HUES64 (cell line): ENCODE results near the gene CCDC93.
"Not testable (repeated sequence)": the region's sequence is repeated elsewhere in the genome, so short reads cannot be mapped to it uniquely, and the experiment has no call there.

Source experiments
- H3K27ac ChIP-seq: 2 replicates; pipeline ENCODE4 v1.7.0; 2013; ENCODE audit warnings: low read depth, low read length, inconsistent platforms
- H3K27me3 ChIP-seq: 2 replicates; pipeline ENCODE4 v1.6.1; 2013; ENCODE audit warnings: mild to moderate bottlenecking, low read length; ENCODE audit not compliant: insufficient read depth
- H3K36me3 ChIP-seq: 2 replicates; pipeline ENCODE4 v1.6.1; 2013; ENCODE audit warnings: mild to moderate bottlenecking, low read length; ENCODE audit not compliant: insufficient read depth
- H3K4me1 ChIP-seq: 2 replicates; pipeline ENCODE4 v1.6.1; 2013; ENCODE audit warnings: mild to moderate bottlenecking, low read length, moderate library complexity; ENCODE audit not compliant: insufficient read depth
- H3K4me3 ChIP-seq: 2 replicates; pipeline ENCODE4 v1.5.1; 2013; ENCODE audit warnings: mild to moderate bottlenecking, low read length, moderate library complexity
- H3K9ac ChIP-seq: 2 replicates; pipeline ENCODE4 v1.6.1; 2013; ENCODE audit warnings: mild to moderate bottlenecking, low read depth, low read length
- H3K9me3 ChIP-seq: 2 replicates; pipeline ENCODE4 v1.6.1; 2013; ENCODE audit warnings: low read depth, low read length; ENCODE audit not compliant: insufficient read depth
- WGBS: fragments of 150-250, 120-280 bp; methylation state at CpG from one replicate; pipeline ENCODE4 v1.1.7; 2013; ENCODE audit warnings: missing lambda C conversion rate; 5-methylcytosine and 5-hydroxymethylcytosine counted together

The CCDC93 gene

GRCh38 chr2:117935954-117936353 is 77.9 kb downstream of the CCDC93 start:
- H3K4me3 ChIP-seq = no peak overlapping the region
- H3K27me3 ChIP-seq = no peaks in the 10 kb centered on the region
- H3K36me3 ChIP-seq = peaks cover 82% of the 10 kb centered on the region
- H3K4me1 ChIP-seq = no peaks in the 10 kb centered on the region
- no peak overlapping the region for H3K27ac ChIP-seq
- no peaks in the 10 kb centered on the region for H3K9me3 ChIP-seq
- 0% methylated on average over 1 of the region's 1 CpG for WGBS
- H3K9ac ChIP-seq = no peak overlapping the region

GRCh38 chr2:117935456-117935855 is 78.4 kb downstream of the CCDC93 start:
- H3K4me3 ChIP-seq = no peak overlapping the region
- H3K9ac ChIP-seq = no peak overlapping the region
- H3K27ac ChIP-seq = no peak overlapping the region
- WGBS = 96% methylated on average over 5 of the region's 5 CpGs
- H3K9me3 ChIP-seq = no peaks in the 10 kb centered on the region
- H3K4me1 ChIP-seq = no peaks in the 10 kb centered on the region
- no peaks in the 10 kb centered on the region for H3K27me3 ChIP-seq
- peaks cover 82% of the 10 kb centered on the region for H3K36me3 ChIP-seq

DNA sequence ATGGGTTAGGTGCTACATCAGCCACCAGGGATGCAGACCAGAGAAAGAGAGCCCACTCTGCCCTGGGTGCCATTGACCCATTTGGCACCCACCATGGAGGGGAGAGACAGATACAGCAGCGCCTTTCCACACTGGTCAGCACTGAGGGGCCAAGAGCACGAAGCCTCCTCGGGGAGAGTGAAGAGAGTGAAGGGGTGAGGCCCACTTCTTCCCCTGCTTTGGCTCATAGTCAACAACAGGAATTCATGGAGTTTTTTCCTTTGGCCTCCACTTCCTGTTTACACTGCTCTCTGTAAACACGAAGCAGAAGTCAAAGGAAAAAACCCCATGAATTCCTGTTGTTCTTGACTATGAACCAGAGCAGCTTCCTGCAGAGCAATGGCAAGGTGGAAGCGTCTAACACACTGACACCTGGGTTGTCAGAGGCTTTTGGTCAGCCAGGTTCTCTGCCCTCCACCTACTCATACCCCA is 80.0 kb downstream of the CCDC93 start:
- 78% methylated on average over 5 of the region's 5 CpGs for WGBS
- no peak overlapping the region for H3K9ac ChIP-seq
- H3K27me3 ChIP-seq = no peaks in the 10 kb centered on the region
- no peak overlapping the region for H3K4me3 ChIP-seq
- no peak overlapping the region for H3K27ac ChIP-seq
- no peaks in the 10 kb centered on the region for H3K9me3 ChIP-seq
- H3K4me1 ChIP-seq = no peaks in the 10 kb centered on the region
- peaks cover 85% of the 10 kb centered on the region for H3K36me3 ChIP-seq

DNA sequence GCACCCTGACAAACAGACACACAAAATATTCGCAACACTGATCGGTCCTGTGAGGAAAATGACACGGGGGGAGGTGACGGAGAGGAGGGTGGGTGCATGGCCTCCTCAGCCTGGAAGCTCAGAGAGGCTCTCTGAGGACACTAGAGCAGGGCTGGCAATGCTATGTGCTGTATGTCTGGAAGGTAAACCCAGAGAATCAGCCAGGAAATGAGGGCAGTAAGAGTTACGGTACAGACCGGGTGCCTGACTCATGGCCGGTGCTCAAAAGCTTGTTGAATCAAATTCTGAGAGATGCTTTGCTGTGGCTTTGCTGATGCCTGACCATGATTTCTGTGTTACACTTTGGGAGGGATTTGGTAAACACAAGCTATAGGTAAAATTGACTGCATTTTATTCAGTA is 81.9 kb downstream of the CCDC93 start:
- Histone ChIP-seq H3K9ac (no peak overlapping the region), H3K9me3 (no peaks in the 10 kb centered on the region), H3K4me1 (no peaks in the 10 kb centered on the region), H3K36me3 (peaks cover 69% of the 10 kb centered on the region), H3K27ac (no peak overlapping the region), H3K27me3 (no peaks in the 10 kb centered on the region), H3K4me3 (no peak overlapping the region)
- 93% methylated on average over 7 of the region's 7 CpGs for WGBS

GRCh38 chr2:117931266-117931665 is 82.6 kb downstream of the CCDC93 start:
- 95% methylated on average over 4 of the region's 4 CpGs for WGBS
- no peak overlapping the region for H3K9ac ChIP-seq

DNA sequence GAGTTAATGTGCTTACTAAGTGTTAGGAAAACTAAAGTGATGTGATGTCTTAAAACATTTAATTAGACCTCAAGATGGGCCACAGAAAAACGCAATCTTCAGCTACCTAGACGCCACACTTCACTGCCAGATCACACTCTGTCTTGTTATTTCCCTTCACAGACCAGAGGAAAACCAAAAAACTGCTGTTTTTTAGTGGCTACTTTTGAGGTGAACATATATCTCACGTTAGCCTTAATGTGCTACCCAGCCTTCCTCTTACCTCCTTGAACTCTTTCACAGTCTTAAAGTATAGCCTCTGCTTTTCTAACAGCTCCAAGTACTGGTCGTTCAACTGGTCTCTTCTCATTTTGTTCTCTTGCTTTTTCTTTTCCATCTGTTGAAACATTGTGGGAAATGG is 83.1 kb downstream of the CCDC93 start:
- no peak overlapping the region for H3K9ac ChIP-seq
- peaks cover 58% of the 10 kb centered on the region for H3K36me3 ChIP-seq
- 93% methylated on average over 4 of the region's 4 CpGs for WGBS

More at GRCh38 chr2:117931266-117931665, 82.6 kb downstream of the CCDC93 start:
- no peak overlapping the region for H3K27ac ChIP-seq
- H3K4me3 ChIP-seq = no peak overlapping the region
- peaks cover 62% of the 10 kb centered on the region for H3K36me3 ChIP-seq
- H3K9me3 ChIP-seq = no peaks in the 10 kb centered on the region
- H3K4me1 ChIP-seq = no peaks in the 10 kb centered on the region
- no peaks in the 10 kb centered on the region for H3K27me3 ChIP-seq

GRCh38 chr2:117923471-117923870 is 90.4 kb downstream of the CCDC93 start:
- peaks cover 43% of the 10 kb centered on the region for H3K36me3 ChIP-seq
- not testable (repeated sequence) for H3K9ac ChIP-seq, H3K9me3 ChIP-seq, H3K4me1 ChIP-seq, H3K4me3 ChIP-seq, H3K27me3 ChIP-seq, H3K27ac ChIP-seq
- WGBS = 87% methylated on average over 9 of the region's 9 CpGs

More for the DNA sequence above, 83.1 kb downstream of the CCDC93 start:
- H3K9me3 ChIP-seq = no peaks in the 10 kb centered on the region
- no peaks in the 10 kb centered on the region for H3K4me1 ChIP-seq
- no peaks in the 10 kb centered on the region for H3K27me3 ChIP-seq
- H3K27ac ChIP-seq = no peak overlapping the region
- H3K4me3 ChIP-seq = no peak overlapping the region

DNA sequence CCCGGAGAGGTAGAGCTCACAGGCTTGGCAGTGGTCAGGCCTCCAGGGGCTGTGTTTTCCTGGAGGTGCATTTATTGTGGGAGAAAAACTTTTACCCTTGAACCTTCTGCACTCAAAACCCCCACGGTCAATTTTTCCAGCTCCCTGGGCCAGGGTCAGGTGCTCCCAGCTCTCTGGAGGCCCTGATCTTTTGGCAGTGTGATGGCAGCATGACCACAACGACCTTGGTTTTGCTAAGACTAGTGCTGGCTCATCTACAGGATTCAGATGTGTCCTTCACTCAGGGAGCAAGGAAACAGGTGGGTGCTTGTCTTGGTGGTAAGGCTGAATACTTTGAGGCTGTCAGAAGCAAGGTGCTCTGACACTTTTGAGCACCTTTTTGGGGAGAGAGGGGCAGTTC is 92.3 kb downstream of the CCDC93 start:
- Histone ChIP-seq H3K9ac (no peak overlapping the region), H3K9me3 (0 out of 2 replicates have a peak, but pooled peaks cover 9% of the 10 kb centered on the region), H3K4me3 (no peak overlapping the region), H3K27me3 (no peaks in the 10 kb centered on the region), H3K4me1 (no peaks in the 10 kb centered on the region), H3K27ac (no peak overlapping the region), H3K36me3 (peaks cover 53% of the 10 kb centered on the region)
- WGBS = 92% methylated on average over 3 of the region's 3 CpGs

GRCh38 chr2:117918608-117919007 is 95.3 kb downstream of the CCDC93 start:
- Histone ChIP-seq H3K27me3 (no peaks in the 10 kb centered on the region), H3K4me1 (no peaks in the 10 kb centered on the region), H3K9ac (no peak overlapping the region), H3K36me3 (peaks cover 51% of the 10 kb centered on the region), H3K27ac (no peak overlapping the region), H3K9me3 (0 out of 2 replicates have a peak, but pooled peaks cover 9% of the 10 kb centered on the region), H3K4me3 (no peak overlapping the region)
- WGBS = 95% methylated on average over 7 of the region's 7 CpGs

GRCh38 chr2:117917223-117917917 is 96.5 kb downstream of the CCDC93 start:
- Histone ChIP-seq H3K4me3 (no peak overlapping the region), H3K27me3 (no peaks in the 10 kb centered on the region), H3K27ac (no peak overlapping the region), H3K9me3 (no peaks in the 10 kb centered on the region), H3K36me3 (peaks cover 41% of the 10 kb centered on the region), H3K4me1 (no peaks in the 10 kb centered on the region), H3K9ac (no peak overlapping the region)
- WGBS = 92% methylated on average over 19 of the region's 19 CpGs

DNA sequence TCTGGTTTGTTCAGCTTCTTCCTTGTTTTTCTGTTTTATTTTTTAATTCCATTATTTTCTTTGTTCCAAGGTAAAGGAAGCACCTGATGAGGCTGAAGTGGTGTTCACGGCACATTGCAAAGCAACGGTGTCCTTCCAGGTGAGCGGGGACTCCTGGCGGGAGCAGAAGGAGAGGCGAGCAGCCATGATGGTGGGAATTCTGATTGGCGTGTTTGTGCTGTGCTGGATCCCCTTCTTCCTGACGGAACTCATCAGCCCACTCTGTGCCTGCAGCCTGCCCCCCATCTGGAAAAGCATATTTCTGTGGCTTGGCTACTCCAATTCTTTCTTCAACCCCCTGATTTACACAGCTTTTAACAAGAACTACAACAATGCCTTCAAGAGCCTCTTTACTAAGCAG is 110.9 kb downstream of the CCDC93 start:
- Histone ChIP-seq H3K27me3 (no peaks in the 10 kb centered on the region), H3K4me1 (no peaks in the 10 kb centered on the region), H3K9ac (no peak overlapping the region), H3K4me3 (no peak overlapping the region), H3K36me3 (no peaks in the 10 kb centered on the region), H3K27ac (no peak overlapping the region), H3K9me3 (no peaks in the 10 kb centered on the region)
- WGBS = 91% methylated on average over 7 of the region's 7 CpGs

GRCh38 chr2:117888897-117889296 is 125.0 kb downstream of the CCDC93 start:
- 82% methylated on average over 1 of the region's 1 CpG for WGBS
- H3K36me3 ChIP-seq = no peaks in the 10 kb centered on the region
- H3K27ac ChIP-seq = no peak overlapping the region
- H3K27me3 ChIP-seq = no peaks in the 10 kb centered on the region
- peaks cover under 1% of the 10 kb centered on the region; the same call in 1 of the 2 replicates for H3K9me3 ChIP-seq
- no peak overlapping the region for H3K9ac ChIP-seq
- no peak overlapping the region for H3K4me3 ChIP-seq
- H3K4me1 ChIP-seq = no peaks in the 10 kb centered on the region
